DOHH2 (cell line): Measurements from ENCODE around the gene REPIN1.
A peak's percentile ranks its signal among the peaks of the same experiment; 100 is the strongest.

Source experiments
- H3F3A ChIP-seq: fragments of 200-600 bp; sonication (generic), shearing (Covaris generic); 2 replicates; pipeline ENCODE4 v1.6.0; 2016; ENCODE audit warnings: antibody characterized with exemption, mild to moderate bottlenecking; ENCODE audit not compliant: control insufficient read depth, insufficient read depth
- H3K27ac ChIP-seq: fragments of 200-600 bp; sonication (generic); 2 replicates; pipeline ENCODE4 v1.5.1; 2014; ENCODE audit warnings: low read depth, mild to moderate bottlenecking, low read length, moderate library complexity
- H3K27me3 ChIP-seq: fragments of 200-600 bp; sonication (generic); 2 replicates; pipeline ENCODE4 v1.6.1; 2014; ENCODE audit warnings: mild to moderate bottlenecking, low read length, mixed read lengths; ENCODE audit not compliant: control insufficient read depth
- H3K36me3 ChIP-seq: fragments of 200-600 bp; sonication (generic); 2 replicates; pipeline ENCODE4 v1.6.1; 2014; ENCODE audit warnings: mild to moderate bottlenecking, low read length, moderate library complexity, mixed read lengths; ENCODE audit not compliant: control insufficient read depth
- H3K4me1 ChIP-seq: fragments of 200-600 bp; sonication (generic); 2 replicates; pipeline ENCODE4 v1.6.1; 2014; ENCODE audit warnings: mild to moderate bottlenecking, low read length, mixed read lengths; ENCODE audit not compliant: control insufficient read depth
- H3K4me2 ChIP-seq: fragments of 200-600 bp; sonication (generic); 2 replicates; pipeline ENCODE4 v1.6.0; 2014; ENCODE audit warnings: mild to moderate bottlenecking, low read length, moderate library complexity
- H3K4me3 ChIP-seq: fragments of 200-600 bp; sonication (generic); 2 replicates; pipeline ENCODE4 v1.5.1; 2014; ENCODE audit warnings: mild to moderate bottlenecking, low read length, mixed read lengths
- H3K79me2 ChIP-seq: fragments of 200-600 bp; sonication (generic); 2 replicates; pipeline ENCODE4 v1.6.1; 2014; ENCODE audit warnings: mild to moderate bottlenecking, low read length, mixed read lengths; ENCODE audit not compliant: control insufficient read depth
- H3K9me2 ChIP-seq: fragments of 200-600 bp; sonication (generic); replicated peaks from 2 replicates; pipeline ENCODE4 v1.6.1; 2014; ENCODE audit warnings: mild to moderate bottlenecking, low read length, mixed read lengths; ENCODE audit not compliant: control insufficient read depth
- H3K9me3 ChIP-seq: fragments of 200-600 bp; sonication (generic); 2 replicates; pipeline ENCODE4 v1.6.1; 2014; ENCODE audit warnings: antibody characterized with exemption, low read length, mixed read lengths; ENCODE audit not compliant: control insufficient read depth, insufficient read depth
- H4K20me1 ChIP-seq: fragments of 200-600 bp; sonication (generic); 2 replicates; pipeline ENCODE4 v1.6.0; 2014; ENCODE audit warnings: low read depth, mild to moderate bottlenecking, antibody characterized with exemption, low read length, moderate library complexity; ENCODE audit not compliant: control insufficient read depth, insufficient read depth
- CTCF ChIP-seq: fragments of 200-600 bp; sonication (generic); IDR thresholded peaks from one replicate; pipeline ENCODE4 v1.5.1; 2014; ENCODE audit warnings: antibody characterized with exemption, mild to moderate bottlenecking, low read depth, low read length; ENCODE audit not compliant: poor library complexity, severe bottlenecking
- EZH2phosphoT487 ChIP-seq: fragments of 200-600 bp; sonication (generic); IDR thresholded peaks from 2 replicates; pipeline ENCODE4 v1.6.1; 2017; ENCODE audit warnings: borderline replicate concordance, mild to moderate bottlenecking, antibody characterized with exemption, low read length, moderate library complexity, mixed read lengths

Gene REPIN1

DNA sequence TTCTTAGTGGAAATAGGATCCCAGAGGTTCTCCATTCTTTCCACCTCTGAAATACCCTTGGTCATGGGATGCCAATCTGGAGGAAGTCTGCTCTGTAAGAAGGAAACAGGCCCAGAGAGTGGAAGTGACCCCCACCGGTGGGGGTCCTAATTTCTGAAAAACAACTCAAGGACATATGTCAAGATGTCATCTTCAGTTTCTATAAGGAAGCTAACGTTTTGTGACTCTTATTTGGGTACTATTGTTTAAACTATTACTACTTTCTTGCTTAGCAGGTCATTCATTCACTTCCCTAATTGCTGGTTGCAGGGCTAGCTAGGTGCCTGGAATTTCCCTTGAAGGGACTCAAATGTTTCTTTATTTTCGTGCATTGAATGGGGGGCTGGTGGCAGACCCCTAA lies 8.6 kb downstream of the REPIN1 start:
- Histone ChIP-seq H3K27me3 (no peaks in the 10 kb centered on the region), H3K27ac (peak overlapping the region; percentile 81), H3K9me3 (no peaks in the 10 kb centered on the region), H3K4me3 (peak overlapping the region; percentile 79), H3K36me3 (peaks cover 29% of the 10 kb centered on the region), H4K20me1 (0 out of 2 replicates have a peak, but pooled peaks cover 5% of the 10 kb centered on the region), H3K79me2 (peaks cover 53% of the 10 kb centered on the region), H3K4me2 (peak overlapping the region; percentile 94), H3K9me2 (no peaks in the 10 kb centered on the region), H3F3A (peaks cover 39% of the 10 kb centered on the region), H3K4me1 (peaks cover 78% of the 10 kb centered on the region)
- TF ChIP-seq EZH2phosphoT487 (no peak), CTCF (no peak)

- H3K27me3 ChIP-seq = no peaks in the 10 kb centered on the region
- peak overlapping the region; percentile 79 for H3K4me3 ChIP-seq
- peaks cover 25% of the 10 kb centered on the region for H3K36me3 ChIP-seq
- H3K79me2 ChIP-seq = peaks cover 53% of the 10 kb centered on the region
- H3K9me2 ChIP-seq = no peaks in the 10 kb centered on the region
- peak overlapping the region; percentile 81 for H3K27ac ChIP-seq
- H3K4me1 ChIP-seq = peaks cover 80% of the 10 kb centered on the region
- 0 out of 2 replicates have a peak, but pooled peaks cover 5% of the 10 kb centered on the region for H4K20me1 ChIP-seq
- H3K9me3 ChIP-seq = no peaks in the 10 kb centered on the region
- TF ChIP-seq CTCF = no peak
- H3F3A ChIP-seq = peaks cover 39% of the 10 kb centered on the region
- peak overlapping the region; percentile 94 for H3K4me2 ChIP-seq
These were observed 9.0 kb downstream of the REPIN1 start for GRCh38 chr7:150377635-150378034.

DNA sequence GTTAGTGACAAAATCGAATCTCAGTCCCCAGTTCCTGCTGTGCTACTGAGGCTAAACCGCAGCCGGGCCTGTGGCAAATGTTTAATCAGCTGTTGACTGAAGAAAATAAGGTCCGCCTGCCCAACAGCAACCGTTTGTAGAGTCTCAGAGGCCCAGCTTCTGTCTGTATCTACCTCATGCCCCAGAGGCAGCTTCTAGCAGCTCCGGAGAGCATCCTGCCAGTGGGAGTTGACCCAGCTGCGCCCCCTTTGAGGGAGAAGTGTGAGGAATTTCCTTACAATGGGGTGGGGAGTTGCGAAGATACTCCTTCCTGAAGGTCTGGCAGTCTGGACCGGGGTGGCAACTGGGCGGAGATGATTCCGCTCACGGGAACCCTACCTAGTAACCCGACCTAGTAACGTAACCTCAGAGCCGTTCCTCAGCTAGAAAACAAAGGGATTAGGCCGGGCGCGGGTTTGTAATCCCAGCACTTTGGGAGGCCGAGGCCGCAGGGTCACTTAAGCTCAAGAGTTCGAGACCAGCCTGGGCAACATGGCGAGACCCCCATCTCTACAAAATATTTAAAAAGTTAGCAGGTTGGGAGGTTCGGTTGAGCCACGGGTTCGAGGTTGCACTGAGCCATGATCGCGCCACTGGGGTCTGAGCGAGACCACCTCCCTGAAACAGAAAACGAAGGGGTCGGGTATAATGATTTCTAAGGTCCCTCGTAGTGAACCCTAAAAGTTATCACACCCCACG lies 9.7 kb downstream of the REPIN1 start:
- TF ChIP-seq CTCF = peak; percentile 58
- TF ChIP-seq EZH2phosphoT487 = no peak
- H3F3A ChIP-seq = peaks cover 43% of the 10 kb centered on the region
- peaks cover 53% of the 10 kb centered on the region for H3K79me2 ChIP-seq
- peaks cover 80% of the 10 kb centered on the region for H3K4me1 ChIP-seq
- no peaks in the 10 kb centered on the region for H3K9me2 ChIP-seq
- H3K9me3 ChIP-seq = no peaks in the 10 kb centered on the region
- H3K27me3 ChIP-seq = no peaks in the 10 kb centered on the region
- 0 out of 2 replicates have a peak, but pooled peaks cover 5% of the 10 kb centered on the region for H4K20me1 ChIP-seq
- peak overlapping the region; percentile 94 for H3K4me2 ChIP-seq
- H3K27ac ChIP-seq = peak overlapping the region; percentile 81
- H3K36me3 ChIP-seq = peaks cover 18% of the 10 kb centered on the region
- H3K4me3 ChIP-seq = peak overlapping the region; percentile 79
